Panc1 (cell line): ENCODE results near the gene PARD3. TPM values are rescaled to one million over a fixed set of nuclear protein-coding genes. Genes with fewer than 3 reads are reported as not detected.

Experiments
- ATAC-seq: fragments of 200-7000 bp; cut with Tn5 transposase; 2 replicates; pipeline ENCODE4 v1.9.1; 2020; ENCODE audit warnings: mild to moderate bottlenecking, moderate library complexity
- BruUV-seq: library from RNA; stranded (reverse); fragments of 400-500 nt; replicated peaks from 2 replicates; lab custom pipeline; 2021; lab: Mats Ljungman, UMichigan
- CTCF ChIA-PET: fragments of 300-600 bp; sonication (Branson Sonifier 250); formaldehyde crosslinking; loops from one replicate; lab custom pipeline; 2022; ENCODE audit warnings: antibody characterized with exemption; lab: Charles Lee
- POLR2A ChIA-PET: fragments of 300-600 bp; sonication (Branson Sonifier 250); formaldehyde crosslinking; loops from one replicate; lab custom pipeline; 2022; ENCODE audit warnings: antibody characterized with exemption; lab: Charles Lee
- DNase-seq: peaks from one replicate; pipeline ENCODE4 v3.0.0-alpha.2; 2010; ENCODE audit warnings: low read depth, low spot score
- H3K27ac ChIP-seq: 2 replicates; pipeline ENCODE4 v1.5.1; 2011; ENCODE audit warnings: mild to moderate bottlenecking, low read length, inconsistent platforms
- H3K27me3 ChIP-seq: fragments of 200-500 bp; sonication (Bioruptor generic); 2 replicates; pipeline ENCODE4 v1.6.0; 2014; ENCODE audit warnings: low read length, inconsistent platforms; ENCODE audit not compliant: control insufficient read depth, insufficient read depth
- H3K36me3 ChIP-seq: fragments of 200-500 bp; sonication (Bioruptor generic); 2 replicates; pipeline ENCODE4 v1.5.1; 2014; ENCODE audit warnings: inconsistent platforms, mild to moderate bottlenecking, low read length, moderate library complexity; ENCODE audit not compliant: control insufficient read depth, insufficient read depth
- H3K4me1 ChIP-seq: 2 replicates; pipeline ENCODE4 v1.5.1; 2011; ENCODE audit warnings: inconsistent platforms, mild to moderate bottlenecking, low read length, moderate library complexity; ENCODE audit not compliant: control insufficient read depth, insufficient read depth
- H3K4me3 ChIP-seq, 2 experiments: 2 replicates each; pipeline ENCODE4 v1.5.1; 2011 to 2012; ENCODE audit warnings: low read depth in 2 of 2, low read length in 2 of 2, mild to moderate bottlenecking in 2 of 2, inconsistent platforms in 1 of 2, moderate library complexity in 1 of 2
- H3K9me3 ChIP-seq: fragments of 200-500 bp; sonication (Bioruptor generic); 2 replicates; pipeline ENCODE4 v1.5.1; 2014; ENCODE audit warnings: low read depth, mild to moderate bottlenecking, inconsistent platforms, low read length, moderate library complexity; ENCODE audit not compliant: control insufficient read depth, insufficient read depth
- CTCF ChIP-seq: fragments of 450-650 bp; IDR thresholded peaks from 2 replicates; pipeline ENCODE4 v1.5.1; 2017; ENCODE audit warnings: mild to moderate bottlenecking
- POLR2AphosphoS5 ChIP-seq: IDR thresholded peaks from 2 replicates; pipeline ENCODE4 v1.6.1; 2012; ENCODE audit warnings: mild to moderate bottlenecking, low read depth, low read length, moderate library complexity
- REST ChIP-seq, 2 experiments: IDR thresholded peaks; 2 replicates each; pipeline ENCODE4 v1.6.1; 2011 to 2012; ENCODE audit warnings: low read depth in 2 of 2, control low read depth in 1 of 2, low read length in 1 of 2, mild to moderate bottlenecking in 1 of 2, moderate library complexity in 1 of 2; ENCODE audit not compliant: insufficient read depth in 1 of 2
- SIN3A ChIP-seq: IDR thresholded peaks from 2 replicates; pipeline ENCODE4 v1.6.1; 2012; ENCODE audit warnings: low read depth, mild to moderate bottlenecking, low read length, moderate library complexity, borderline replicate concordance; ENCODE audit not compliant: insufficient read depth
- TCF7L2 ChIP-seq: IDR thresholded peaks from 2 replicates; pipeline ENCODE4 v1.6.1; 2011; ENCODE audit warnings: mild to moderate bottlenecking, low read depth, low read length, inconsistent platforms
- in situ Hi-C: cut with HindIII; loops from 2 replicates; pipeline ENCODE4 v1.10.0; 2016; ENCODE audit warnings: low sequenced_read_pairs, low pct_unique_long_range_greater_than_20kb
- intact Hi-C: fragments of 100-400 bp; cut with micrococcal nuclease; formaldehyde crosslinking; loops from one replicate; pipeline ENCODE4 v1.10.0; 2022; ENCODE audit not compliant: unreplicated experiment
- total RNA-seq: library from RNA; stranded (reverse); gene quantifications from one replicate; pipeline ENCODE4 v1.2.1, GENCODE V29; 2021; ENCODE audit not compliant: unreplicated experiment

The PARD3 gene
- total RNA-seq, 1 experiment from 2014 or later = 29.8 TPM

- Histone ChIP-seq H3K4me3 (no peak overlapping the region), H3K9me3 (no peaks in the 10 kb centered on the region), H3K4me1 (0 out of 2 replicates have a peak, but pooled peaks cover 3% of the 10 kb centered on the region), H3K36me3 (no peaks in the 10 kb centered on the region), H3K27me3 (no peaks in the 10 kb centered on the region), H3K27ac (no peak overlapping the region)
- POLR2A ChIA-PET = no interaction called here
- intact Hi-C loops = no loop called here
- ATAC-seq (no peak), DNase-seq (no peak)
- CTCF ChIA-PET = no interaction called here
- in situ Hi-C loops = no loop called here
- TF ChIP-seq TCF7L2 = no peak
- no peak for TF ChIP-seq REST (IDR thresholded peaks at IDR 0.05; ENCODE audit: insufficient read depth in 1 of 2, low read depth in 2 of 2, low read length in 1 of 2)
- TF ChIP-seq POLR2AphosphoS5 = no peak
- no peak for TF ChIP-seq CTCF
- no peak for TF ChIP-seq SIN3A
- no TSS peak for BruUV-seq
Measured at GRCh38 chr10:34126371-34127151, 688.5 kb downstream of the PARD3 start.

GRCh38 chr10:34125702-34126101 lies 689.4 kb downstream of the PARD3 start:
- H3K27me3 ChIP-seq = no peaks in the 10 kb centered on the region
- ATAC-seq (no peak), DNase-seq (no peak)
- intact Hi-C loops = no loop called here
- H3K4me1 ChIP-seq = 0 out of 2 replicates have a peak, but pooled peaks cover 3% of the 10 kb centered on the region
- H3K36me3 ChIP-seq = no peaks in the 10 kb centered on the region
- TF ChIP-seq SIN3A (no peak), POLR2AphosphoS5 (no peak), TCF7L2 (no peak), REST (IDR thresholded peaks at IDR 0.05; ENCODE audit: insufficient read depth in 1 of 2, low read depth in 2 of 2, low read length in 1 of 2) (no peak)
- CTCF ChIA-PET = no interaction called here
- POLR2A ChIA-PET = no interaction called here
- no TSS peak for BruUV-seq
- H3K27ac ChIP-seq = no peak overlapping the region
- no peak overlapping the region for H3K4me3 ChIP-seq
- no peaks in the 10 kb centered on the region for H3K9me3 ChIP-seq
- in situ Hi-C loops = no loop called here
